Stimulated activated CD8-positive, alpha-beta memory T cell treated with anti-CD3 and anti-CD28 coated beads, Interleukin-7, amount 100 ng/mL, for 24 hours (primary cell): Measurements from ENCODE around the gene FGF14.

Experiments
- DNase-seq: peaks from one replicate; pipeline ENCODE4 v3.0.0-alpha.2; 2020; ENCODE audit warnings: low read depth

Gene FGF14

DNA sequence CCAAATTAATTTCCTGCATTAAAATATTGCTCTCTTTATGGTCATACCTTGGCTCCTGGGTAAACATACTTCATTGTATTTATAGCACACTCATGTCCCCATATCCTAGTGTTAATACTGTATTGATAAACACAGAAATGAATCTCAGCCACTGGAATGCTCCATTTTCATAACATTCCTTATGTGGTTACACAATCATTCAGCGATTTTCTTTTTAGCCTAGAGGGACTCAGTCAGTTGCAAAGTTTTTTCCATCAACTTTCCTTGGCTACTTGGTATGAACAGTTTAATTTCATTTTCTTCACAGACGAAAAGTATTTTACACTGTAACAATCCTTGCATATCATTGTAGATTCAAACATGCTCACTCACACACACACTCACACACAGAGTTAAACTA is 471.5 kb downstream of the FGF14 start:
- DNase-seq = no peak

DNA sequence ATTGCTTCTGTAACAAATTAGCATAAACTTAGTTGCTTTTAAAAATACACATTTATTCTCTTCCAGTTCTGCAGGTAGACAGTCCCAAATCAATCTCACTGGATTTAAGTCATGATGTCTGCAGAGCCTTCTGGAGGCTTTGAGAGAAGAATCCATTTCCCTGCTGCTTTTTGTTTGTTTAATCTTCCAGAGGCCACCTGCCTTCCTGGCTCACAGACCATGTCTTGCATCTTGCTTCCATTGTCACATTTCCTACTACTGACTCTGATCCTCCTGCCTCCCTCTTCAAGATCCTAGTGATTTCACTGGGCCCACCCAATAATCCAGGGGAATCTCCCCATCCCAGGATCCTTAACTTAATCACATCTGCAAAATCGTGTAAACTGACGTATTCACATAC is 476.1 kb downstream of the FGF14 start:
- DNase-seq = no peak

DNA sequence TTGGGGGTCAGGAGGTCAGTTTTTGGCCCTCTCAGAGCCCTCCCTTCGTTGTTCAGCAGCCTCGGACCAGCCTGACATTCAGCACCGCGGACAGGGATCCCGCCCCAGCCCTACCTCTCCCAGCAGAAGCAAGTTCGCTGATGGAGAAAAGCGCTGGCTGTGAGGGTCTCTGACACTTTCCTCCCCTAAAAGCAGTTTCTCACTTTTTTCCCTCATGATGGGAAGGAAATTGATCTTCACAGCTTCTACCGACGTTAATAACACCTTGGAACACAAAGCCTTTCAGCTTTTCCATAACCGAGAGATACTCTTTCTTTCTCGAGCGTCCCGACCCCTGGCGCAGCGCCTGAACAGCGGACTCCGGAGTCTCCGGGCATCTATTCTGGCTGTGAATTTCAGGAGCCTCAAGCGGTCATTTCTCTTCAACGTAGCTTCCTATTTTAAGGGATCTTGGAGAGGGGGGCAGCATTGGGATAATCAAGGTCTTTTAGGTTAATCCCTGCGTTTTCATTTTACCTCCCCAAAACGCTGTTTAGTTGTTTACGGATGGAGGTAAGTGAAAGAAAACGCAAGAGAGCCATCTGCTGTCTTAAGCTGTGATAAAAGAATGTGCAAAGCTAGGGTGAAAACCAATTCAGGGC is 482.2 kb downstream of the FGF14 start:
- DNase-seq = no peak

DNA sequence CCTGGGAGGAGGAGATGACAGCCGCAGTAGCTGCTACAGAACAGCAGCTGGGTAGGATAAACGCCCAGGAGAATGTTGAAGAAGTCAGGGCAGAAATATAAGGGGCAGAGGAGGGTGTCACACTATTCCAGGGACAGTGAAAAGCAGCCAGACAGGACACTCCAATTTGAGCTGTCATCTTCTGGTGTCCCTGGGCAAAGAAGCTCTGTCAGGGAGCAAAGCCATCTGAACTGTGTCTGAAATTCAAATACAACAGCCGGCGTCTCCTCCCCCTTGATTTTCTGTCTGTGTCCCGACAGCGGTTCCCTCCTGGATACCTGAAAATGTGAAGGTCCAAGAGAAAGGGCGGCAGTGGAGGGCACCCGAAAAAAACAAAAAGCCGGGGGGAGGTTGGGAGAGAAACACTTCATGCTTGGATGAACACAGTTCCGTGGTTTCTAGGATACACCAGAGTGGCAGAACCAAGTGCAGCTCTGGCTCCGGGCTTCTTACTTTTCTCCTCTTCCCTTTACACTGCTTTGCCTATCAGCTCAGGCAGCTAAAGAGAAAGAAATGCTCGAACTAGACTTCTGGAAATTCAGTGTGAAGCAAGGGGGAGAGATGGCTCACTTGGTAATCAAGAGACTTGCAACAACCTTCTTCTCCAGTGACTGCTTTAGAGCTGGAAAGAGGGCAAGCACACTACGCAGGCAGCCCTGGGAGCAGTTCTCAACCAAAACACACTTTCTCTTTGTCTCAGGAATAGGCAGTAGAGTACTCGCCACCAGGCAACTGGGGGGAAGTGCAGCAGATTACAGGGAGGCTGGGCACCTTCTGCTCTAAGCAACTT is 483.8 kb downstream of the FGF14 start:
- no peak for DNase-seq

DNA sequence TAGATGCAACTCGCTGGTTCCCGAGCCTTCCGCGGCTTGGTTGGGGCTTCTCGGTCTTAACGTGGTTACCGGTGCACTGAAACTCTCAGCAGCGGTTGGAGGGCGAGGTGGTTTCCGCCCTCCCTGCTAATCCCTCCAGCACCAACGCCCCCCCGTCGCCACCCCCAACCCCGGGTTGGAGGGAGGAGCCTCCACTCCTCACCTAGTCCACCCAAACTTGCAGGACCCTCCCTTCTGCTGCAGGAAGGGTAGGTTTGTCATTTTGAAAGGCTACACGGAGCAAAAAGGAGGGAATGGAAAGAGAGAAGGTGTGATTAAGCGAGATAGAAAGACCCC is 484.4 kb downstream of the FGF14 start:
- no peak for DNase-seq

DNA sequence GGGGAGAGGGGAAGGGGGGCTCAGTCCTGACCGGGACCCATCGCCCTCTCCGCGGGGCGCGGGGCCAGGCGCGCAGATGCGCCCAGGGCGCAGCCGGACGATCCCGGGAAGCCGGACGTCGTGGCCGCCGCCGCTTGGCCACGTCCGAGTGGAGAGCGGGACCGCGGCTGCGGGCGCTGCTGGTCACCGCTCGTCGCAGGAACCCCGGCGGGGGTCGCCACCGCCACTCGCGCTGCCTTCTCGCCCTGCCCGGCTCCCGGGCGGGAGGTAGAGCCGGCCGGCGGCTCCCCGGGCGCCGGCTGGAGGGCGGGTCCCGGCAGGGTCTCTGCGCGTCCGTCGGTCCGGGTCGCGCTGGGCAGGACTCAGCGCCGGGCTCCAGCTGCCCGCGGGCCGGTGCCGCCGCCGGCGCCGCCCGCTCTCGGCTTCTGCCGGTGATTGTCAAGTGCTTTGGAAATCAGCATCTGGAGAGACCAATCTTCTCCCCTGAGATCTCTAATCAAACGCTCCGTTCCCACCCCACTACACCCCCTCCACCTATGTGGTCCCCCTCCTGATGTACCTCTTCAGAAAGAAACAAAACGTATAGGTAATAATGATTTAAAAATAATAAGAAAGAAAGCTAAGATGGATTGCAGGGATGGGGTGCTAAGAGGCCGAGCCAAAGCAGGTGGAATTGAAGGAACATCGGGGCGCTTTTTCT is 484.9 kb downstream of the FGF14 start:
- no peak for DNase-seq

DNA sequence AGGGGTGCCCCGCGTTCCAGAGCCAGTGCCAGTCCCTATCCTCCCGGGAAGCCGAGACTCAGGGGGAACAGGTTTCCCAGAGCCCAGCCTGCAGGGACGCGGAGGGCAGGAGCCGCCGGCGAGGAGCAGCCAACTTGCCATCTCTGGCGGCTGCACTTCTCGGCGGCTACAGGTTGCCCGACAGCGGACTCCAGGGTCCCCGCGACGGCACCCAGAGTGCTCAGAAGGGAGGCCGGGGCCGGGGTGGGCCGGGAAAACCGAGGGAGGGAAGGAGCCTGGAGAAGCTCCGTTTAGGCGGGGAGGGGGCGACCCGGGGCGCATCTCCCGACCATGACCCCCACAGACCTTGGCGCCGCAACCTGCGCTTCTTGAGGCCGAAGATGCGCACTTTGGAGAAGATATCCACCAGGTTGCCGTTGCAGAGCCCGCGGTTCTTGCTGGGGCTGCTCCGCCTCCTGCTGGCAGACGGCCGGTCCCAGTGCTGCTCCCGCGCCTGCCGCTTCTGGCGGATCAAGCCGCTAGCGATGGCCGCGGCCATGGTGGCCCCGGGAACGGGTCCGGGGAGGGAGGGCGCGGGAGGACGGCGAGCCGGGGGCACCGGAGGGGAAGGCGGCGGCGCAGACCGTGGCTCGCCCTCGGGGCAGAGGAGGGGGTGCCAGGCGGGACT is 485.6 kb downstream of the FGF14 start:
- no peak for DNase-seq

DNA sequence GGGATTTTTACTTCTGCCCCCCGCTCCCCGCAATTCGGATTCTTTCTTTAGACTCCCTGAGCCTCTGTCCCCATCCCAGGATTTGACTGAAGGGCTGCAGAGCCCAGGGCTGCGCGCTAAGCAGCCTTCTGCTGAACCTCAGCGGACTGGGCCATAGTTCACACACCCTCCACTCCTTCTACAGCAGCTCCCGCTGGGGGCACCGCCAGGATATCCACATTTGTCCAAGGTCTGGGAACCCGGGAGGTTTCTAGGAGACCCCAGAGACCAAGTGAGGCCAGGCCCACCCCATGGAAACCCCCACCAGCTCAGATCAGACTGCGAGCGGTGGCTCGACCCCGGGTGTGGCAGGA is 486.1 kb downstream of the FGF14 start:
- no peak for DNase-seq

DNA sequence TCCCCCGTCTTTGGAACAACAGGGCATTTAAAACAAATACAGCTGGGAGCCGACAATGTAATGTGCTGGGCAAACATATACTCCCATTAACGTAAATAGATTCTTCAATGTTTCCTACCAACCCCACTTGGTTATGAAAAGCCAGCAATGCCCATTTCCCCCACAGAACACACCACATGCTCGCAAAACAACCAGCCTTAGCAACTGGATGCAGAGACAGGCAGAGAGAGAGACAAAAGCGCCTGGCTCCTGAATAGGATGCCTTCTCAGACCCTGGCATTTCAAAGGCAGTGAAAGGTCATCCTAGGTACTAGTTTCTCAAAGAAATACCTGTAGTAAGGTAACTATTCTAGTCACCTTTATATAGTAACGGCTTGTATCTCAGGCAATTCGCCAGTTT is 486.5 kb downstream of the FGF14 start:
- DNase-seq = no peak

DNA sequence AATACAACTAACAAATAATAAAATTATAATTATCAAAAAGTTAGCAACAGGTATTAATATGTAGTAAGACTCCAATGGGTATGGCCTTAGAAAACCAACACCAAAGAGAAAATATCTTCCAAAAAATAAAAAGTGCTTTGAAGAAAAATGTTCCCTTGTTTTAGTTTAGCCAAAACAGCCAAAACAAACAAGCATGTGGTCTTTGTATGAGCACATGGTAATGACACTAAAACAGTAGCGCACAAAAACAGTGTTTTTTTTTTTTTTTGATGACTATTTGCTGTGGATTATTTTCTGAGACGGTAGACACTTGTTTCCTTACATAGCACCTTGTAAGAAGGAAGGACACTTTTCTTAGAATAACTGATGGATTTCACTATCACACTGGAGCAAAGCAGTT is 490.1 kb downstream of the FGF14 start:
- DNase-seq = no peak

DNA sequence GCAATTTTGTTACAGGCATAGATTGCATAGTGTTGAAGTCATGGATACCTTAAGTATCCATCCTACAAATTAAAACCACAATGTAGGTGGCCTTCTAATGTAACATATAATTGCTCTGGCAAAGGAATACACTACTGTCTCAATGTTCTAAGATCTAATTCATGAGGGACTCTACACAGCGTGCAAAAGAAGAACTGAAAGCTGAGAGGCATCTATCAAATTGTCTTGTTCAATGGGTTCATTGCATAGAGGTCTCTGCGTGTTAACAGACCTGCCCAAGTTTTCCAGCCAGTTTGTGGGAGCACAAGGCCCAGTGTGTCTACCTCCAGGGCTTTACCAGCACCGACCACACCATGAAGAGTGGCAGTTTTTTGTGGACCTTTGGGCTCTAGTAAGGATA is 498.0 kb downstream of the FGF14 start:
- DNase-seq = no peak

DNA sequence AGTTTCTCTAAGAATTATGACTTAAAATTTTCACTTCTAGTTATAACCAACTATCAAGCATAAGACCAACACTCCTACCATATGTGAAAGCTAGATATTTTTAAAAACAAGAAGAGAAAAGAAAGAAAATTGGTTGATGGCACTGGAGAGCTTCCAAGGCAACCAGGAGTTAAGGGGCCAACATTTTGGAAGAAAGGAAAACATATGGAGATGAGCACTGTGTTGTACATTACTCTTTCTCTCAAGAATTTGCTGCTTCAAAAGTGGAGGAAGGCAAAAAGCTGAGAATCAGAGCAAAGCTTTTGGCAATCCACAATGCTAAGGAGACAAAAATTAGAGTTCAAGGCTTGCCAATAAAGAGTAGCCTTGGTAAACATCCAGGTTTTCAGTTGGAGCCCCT is 503.2 kb downstream of the FGF14 start:
- DNase-seq = no peak

DNA sequence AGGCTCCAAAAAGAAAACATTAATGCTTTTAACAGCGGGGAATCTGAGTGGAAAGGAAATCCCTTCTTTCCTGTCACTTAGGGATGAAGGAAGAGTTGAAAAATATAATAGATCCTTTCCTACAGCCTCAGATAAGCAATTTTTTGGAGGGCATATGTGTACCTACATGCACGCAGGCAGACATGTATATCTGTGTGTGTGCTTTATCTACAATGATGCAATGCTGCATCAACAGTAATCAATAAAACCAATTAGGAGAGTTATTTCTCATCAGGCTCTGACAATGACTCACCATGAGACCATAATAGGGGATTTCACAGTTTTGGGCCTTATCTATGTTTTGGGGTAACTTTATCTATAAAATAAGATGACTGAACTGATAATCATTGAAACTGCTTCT is 505.3 kb downstream of the FGF14 start:
- no peak for DNase-seq

DNA sequence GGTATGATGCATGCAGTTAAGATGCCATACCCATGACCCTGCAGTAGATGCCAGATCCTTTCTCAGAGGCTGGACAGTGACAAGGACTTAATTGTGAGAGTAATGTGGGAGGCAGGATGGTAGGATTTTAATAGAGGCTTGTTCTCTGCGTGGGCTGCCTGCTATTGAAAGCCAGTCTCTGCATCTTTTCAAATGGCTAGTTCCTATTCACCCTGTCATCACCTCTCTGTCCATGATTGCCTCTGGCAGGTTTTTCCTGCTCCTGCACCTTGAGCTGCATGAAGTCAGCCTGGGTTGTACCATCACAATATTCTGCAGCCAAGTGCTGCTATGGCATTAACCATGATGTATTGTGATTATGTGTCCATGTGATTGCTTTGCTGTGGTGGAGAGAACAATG is 508.8 kb downstream of the FGF14 start:
- no peak for DNase-seq

DNA sequence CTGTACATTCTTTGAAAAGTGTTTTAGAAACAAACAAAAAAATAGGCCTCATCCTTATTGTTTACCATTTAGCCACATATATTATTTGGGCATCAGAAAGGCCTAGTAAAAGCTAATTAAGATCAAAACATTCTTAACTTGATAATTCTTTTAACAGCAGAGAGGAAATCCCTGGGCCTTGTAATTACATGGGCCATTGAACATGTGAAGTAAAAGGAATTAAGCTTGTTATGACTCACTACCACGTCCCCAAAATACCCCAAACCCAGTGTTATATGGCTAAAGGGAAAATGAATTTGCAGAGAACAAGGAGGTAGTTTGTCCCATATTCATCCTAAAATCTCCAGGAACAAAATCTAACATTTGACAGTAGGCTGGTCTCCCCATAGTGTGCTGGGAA is 509.6 kb downstream of the FGF14 start:
- no peak for DNase-seq

DNA sequence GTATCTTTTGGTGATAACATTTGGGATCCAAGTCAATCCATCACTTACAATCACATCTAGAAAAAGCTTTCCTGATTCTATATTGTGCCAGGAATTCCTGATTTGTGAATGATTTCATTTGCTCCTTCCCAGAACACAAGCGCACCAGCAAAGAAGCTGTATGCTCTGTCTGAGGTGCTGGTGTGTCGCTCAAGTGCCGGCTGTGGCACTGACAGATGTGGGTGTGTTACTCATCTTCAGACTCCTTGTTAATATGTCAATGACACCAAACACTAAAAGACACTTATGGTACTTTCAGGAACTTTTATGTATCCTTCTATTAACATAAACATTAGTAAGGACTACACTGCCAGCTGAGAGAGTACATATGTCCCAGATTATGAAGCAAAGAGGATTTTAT is 520.3 kb downstream of the FGF14 start:
- no peak for DNase-seq

DNA sequence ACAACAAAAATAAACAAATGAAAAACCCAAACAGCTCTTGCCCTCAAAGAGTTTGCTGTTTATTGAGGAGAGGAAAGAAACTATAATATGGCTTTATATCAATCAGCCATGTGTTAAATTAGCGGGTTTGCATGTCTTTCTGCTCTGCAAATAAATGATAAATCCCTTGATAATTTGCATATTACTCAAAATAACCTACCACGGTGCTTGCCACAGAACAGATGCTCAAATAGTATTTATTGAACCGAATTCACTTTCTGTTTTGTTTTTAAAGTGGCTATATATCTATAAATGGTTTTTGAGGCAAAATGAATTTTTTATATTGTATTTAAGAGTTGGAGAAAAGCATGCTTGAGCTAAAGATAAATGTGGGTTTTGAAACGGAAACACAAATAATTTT is 521.3 kb downstream of the FGF14 start:
- DNase-seq = no peak

DNA sequence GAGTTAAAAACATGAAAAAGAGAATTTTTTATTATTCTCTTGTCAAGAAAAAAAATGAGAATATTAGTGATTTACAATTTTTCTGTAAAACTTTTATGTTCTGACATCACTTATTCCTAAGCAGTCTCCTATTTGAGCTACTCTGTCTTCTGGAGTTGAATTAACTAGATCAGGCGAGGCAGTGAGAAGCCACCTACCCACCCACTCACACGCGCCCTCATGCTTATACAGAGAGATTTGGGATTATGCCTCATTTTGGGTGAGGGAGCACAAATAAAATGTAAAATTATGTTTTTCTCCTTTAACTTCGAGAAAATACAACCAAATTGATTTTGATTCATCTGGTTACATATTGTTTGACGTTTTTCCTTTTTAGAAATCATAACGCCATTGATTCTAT is 524.9 kb downstream of the FGF14 start:
- no peak for DNase-seq

DNA sequence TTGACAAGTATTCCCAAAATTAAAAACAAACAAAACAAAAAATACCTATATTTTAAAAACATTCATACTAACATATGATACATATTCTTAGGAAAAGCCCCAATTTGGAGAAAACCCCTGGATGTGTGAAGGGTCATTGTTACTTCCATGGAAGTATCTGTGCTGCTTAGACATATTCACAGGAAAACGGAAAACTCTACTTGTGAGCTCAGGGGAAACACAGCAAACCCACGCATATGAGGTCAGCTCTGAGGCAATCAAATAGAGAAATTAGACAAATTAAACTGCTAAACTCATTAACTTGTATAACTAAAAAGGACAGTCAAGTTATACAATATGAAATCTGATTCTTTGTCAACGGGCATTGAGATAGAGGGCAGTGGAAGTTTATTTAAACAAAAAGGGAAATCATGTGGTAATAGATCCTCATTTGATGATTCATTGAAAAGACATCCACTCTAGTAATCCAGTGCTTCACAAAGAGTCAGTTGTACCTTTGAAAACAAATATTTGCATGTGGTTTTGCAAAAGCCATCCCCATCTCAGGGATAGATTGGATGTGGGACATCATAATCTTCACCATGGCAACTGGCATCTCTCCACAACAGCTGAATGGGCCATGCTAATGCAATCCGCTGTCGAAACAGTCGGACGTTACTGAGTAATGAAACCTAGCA is 526.0 kb downstream of the FGF14 start:
- DNase-seq = no peak

DNA sequence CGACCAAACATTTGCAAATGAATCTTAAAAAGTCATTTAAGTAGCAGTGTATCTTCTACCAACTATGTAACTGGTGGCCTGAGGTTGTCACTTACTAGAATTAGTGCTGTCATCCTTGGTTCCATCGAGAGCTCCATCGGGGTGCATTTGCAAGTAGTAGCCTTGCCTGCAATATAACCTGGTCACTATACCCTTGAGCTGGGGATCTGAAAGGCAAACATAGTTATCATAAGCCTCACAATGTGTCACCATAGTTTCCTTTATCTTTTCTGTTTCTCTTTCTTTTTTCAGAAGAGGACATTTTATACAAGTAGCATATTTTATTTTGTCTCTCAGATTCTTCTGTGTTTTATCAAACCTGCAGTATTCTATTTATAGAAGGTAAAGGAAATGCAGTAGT is 526.8 kb downstream of the FGF14 start:
- DNase-seq = no peak

DNA sequence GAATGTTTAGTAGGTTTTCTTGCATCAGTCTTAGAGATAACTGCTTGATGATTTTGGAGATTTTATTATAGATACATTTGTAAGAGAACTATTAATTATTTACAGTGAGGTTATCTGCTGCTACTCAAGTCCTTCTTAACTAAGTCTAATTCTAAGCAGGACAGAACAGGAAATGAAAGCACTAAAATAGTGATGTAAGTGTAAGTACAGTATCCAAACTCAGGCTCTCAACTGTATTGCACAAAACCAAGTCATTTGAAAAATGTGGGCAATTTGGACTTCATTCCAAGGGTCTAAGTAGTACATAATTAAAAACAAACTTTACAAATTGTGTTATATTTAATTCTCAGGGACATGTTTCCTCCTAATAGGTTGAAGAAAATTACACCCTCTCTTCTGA is 532.3 kb downstream of the FGF14 start:
- no peak for DNase-seq
